Measurements from ENCODE around the gene MED27. TPM values are rescaled to one million over a fixed set of nuclear protein-coding genes. Genes with fewer than 3 reads are reported as not detected.

Gene MED27
- total RNA-seq, 2 donors from 2014 or later = 29.8 to 37.0 TPM

- H3K36me3 Mint-ChIP-seq (ENCODE audit: low read depth) = no peaks in the 10 kb centered on the region
- Histone ChIP-seq H3K4me3 (ENCODE audit: low read length) (no peak overlapping the region), H3K27ac (ENCODE audit: low read depth, low read length) (no peak overlapping the region), H3K36me3 (ENCODE audit: control insufficient read depth, insufficient read depth, low read length) (no peaks in the 10 kb centered on the region), H3K4me1 (ENCODE audit: control insufficient read depth, insufficient read depth, low read length) (peaks cover under 1% of the 10 kb centered on the region), H3K9ac (ENCODE audit: extremely low read depth, low read length, poor library complexity, severe bottlenecking) (no peak overlapping the region), H3K9me3 (ENCODE audit: control insufficient read depth, low read length) (peaks cover 14% of the 10 kb centered on the region), H3K27me3 (ENCODE audit: control insufficient read depth, insufficient read depth, low read length, poor library complexity, severe bottlenecking) (no peaks in the 10 kb centered on the region)
- no peak overlapping the region for H3K27ac Mint-ChIP-seq
- no peak overlapping the region for H3K4me3 Mint-ChIP-seq
- DNase-seq = no peak
- TF ChIP-seq, protein P1, sequence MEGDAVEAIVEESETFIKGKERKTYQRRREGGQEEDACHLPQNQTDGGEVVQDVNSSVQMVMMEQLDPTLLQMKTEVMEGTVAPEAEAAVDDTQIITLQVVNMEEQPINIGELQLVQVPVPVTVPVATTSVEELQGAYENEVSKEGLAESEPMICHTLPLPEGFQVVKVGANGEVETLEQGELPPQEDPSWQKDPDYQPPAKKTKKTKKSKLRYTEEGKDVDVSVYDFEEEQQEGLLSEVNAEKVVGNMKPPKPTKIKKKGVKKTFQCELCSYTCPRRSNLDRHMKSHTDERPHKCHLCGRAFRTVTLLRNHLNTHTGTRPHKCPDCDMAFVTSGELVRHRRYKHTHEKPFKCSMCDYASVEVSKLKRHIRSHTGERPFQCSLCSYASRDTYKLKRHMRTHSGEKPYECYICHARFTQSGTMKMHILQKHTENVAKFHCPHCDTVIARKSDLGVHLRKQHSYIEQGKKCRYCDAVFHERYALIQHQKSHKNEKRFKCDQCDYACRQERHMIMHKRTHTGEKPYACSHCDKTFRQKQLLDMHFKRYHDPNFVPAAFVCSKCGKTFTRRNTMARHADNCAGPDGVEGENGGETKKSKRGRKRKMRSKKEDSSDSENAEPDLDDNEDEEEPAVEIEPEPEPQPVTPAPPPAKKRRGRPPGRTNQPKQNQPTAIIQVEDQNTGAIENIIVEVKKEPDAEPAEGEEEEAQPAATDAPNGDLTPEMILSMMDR (conservative IDR thresholded peaks at IDR 0.05) = no peak
- no peaks in the 10 kb centered on the region for H3K27me3 Mint-ChIP-seq (ENCODE audit: insufficient read depth)
- H3K4me1 Mint-ChIP-seq = peaks cover 39% of the 10 kb centered on the region
- 84 to 97% methylated on average over 3 of the region's 3 CpGs for WGBS, 2 experiments (ENCODE audit: insufficient coverage in 1 of 2, insufficient read length in 1 of 2)
- no peaks in the 10 kb centered on the region for H3K9me3 Mint-ChIP-seq
Measured at GRCh38 chr9:132025766-132026165, 53.9 kb downstream of the MED27 start.

GRCh38 chr9:132024589-132024988 lies 55.1 kb downstream of the MED27 start:
- 87 to 89% methylated on average over 5 to 7 of the region's 7 CpGs for WGBS, 2 experiments (ENCODE audit: insufficient coverage in 1 of 2, insufficient read length in 1 of 2)

GRCh38 chr9:132023419-132024180 lies 56.1 kb downstream of the MED27 start:
- Mint-ChIP-seq H3K4me1 (peaks cover 41% of the 10 kb centered on the region), H3K9me3 (no peaks in the 10 kb centered on the region)

More at GRCh38 chr9:132024589-132024988, 55.1 kb downstream of the MED27 start:
- Mint-ChIP-seq H3K4me1 (peaks cover 42% of the 10 kb centered on the region), H3K27me3 (ENCODE audit: insufficient read depth) (no peaks in the 10 kb centered on the region), H3K4me3 (no peak overlapping the region), H3K9me3 (no peaks in the 10 kb centered on the region), H3K27ac (no peak overlapping the region), H3K36me3 (ENCODE audit: low read depth) (no peaks in the 10 kb centered on the region)
- Histone ChIP-seq H3K36me3 (ENCODE audit: control insufficient read depth, insufficient read depth, low read length) (no peaks in the 10 kb centered on the region), H3K27me3 (ENCODE audit: control insufficient read depth, insufficient read depth, low read length, poor library complexity, severe bottlenecking) (no peaks in the 10 kb centered on the region), H3K27ac (ENCODE audit: low read depth, low read length) (no peak overlapping the region), H3K9me3 (ENCODE audit: control insufficient read depth, low read length) (peaks cover 14% of the 10 kb centered on the region), H3K4me3 (ENCODE audit: low read length) (no peak overlapping the region), H3K4me1 (ENCODE audit: control insufficient read depth, insufficient read depth, low read length) (peaks cover 8% of the 10 kb centered on the region), H3K9ac (ENCODE audit: extremely low read depth, low read length, poor library complexity, severe bottlenecking) (no peak overlapping the region)
- DNase-seq = no peak
- TF ChIP-seq, protein P1 (conservative IDR thresholded peaks at IDR 0.05) = no peak

More at GRCh38 chr9:132023419-132024180, 56.1 kb downstream of the MED27 start:
- Histone ChIP-seq H3K27me3 (ENCODE audit: control insufficient read depth, insufficient read depth, low read length, poor library complexity, severe bottlenecking) (no peaks in the 10 kb centered on the region), H3K4me3 (ENCODE audit: low read length) (no peak overlapping the region), H3K27ac (ENCODE audit: low read depth, low read length) (no peak overlapping the region), H3K9me3 (ENCODE audit: control insufficient read depth, low read length) (peaks cover 14% of the 10 kb centered on the region), H3K4me1 (ENCODE audit: control insufficient read depth, insufficient read depth, low read length) (peaks cover 8% of the 10 kb centered on the region), H3K9ac (ENCODE audit: extremely low read depth, low read length, poor library complexity, severe bottlenecking) (no peak overlapping the region), H3K36me3 (ENCODE audit: control insufficient read depth, insufficient read depth, low read length) (no peaks in the 10 kb centered on the region)
- Mint-ChIP-seq H3K27me3 (ENCODE audit: insufficient read depth) (no peaks in the 10 kb centered on the region), H3K27ac (no peak overlapping the region), H3K4me3 (no peak overlapping the region), H3K36me3 (ENCODE audit: low read depth) (no peaks in the 10 kb centered on the region)
- TF ChIP-seq, protein P1 (conservative IDR thresholded peaks at IDR 0.05) = no peak
- WGBS, 2 experiments (ENCODE audit: insufficient coverage in 1 of 2, insufficient read length in 1 of 2) = 93 to 96% methylated on average over 4 to 5 of the region's 5 CpGs
- no peak for DNase-seq

All from endodermal cell (in vitro differentiated cells).